GM20431 (cell line): Measurements from ENCODE around the gene SPC25.
"Not testable (repeated sequence)": the region's sequence is repeated elsewhere in the genome, so short reads cannot be mapped to it uniquely, and the experiment has no call there.

ENCODE experiments used
- in situ Hi-C: fragments of 300-500 bp; cut with MseI, MboI; formaldehyde crosslinking; loops from one replicate; pipeline ENCODE4 v1.15.0; 2020; ENCODE audit warnings: low sequenced_read_pairs; ENCODE audit not compliant: unreplicated experiment

The SPC25 gene

GRCh38 chr2:168890006-168890782 is at the start of gene SPC25:
TSS of gene SPC25 (minus strand) at chr2:168890430. CDS start at chr2:168889519, 911 bp downstream.
- in situ Hi-C loops = no loop called here

- in situ Hi-C loops = no loop called here
Observed at GRCh38 chr2:168939918-168940317, 49.7 kb upstream of the SPC25 start.

- in situ Hi-C loops = no loop called here
Observed at GRCh38 chr2:168939061-168939460, 48.8 kb upstream of the SPC25 start.

GRCh38 chr2:168935810-168936581 is 45.8 kb upstream of the SPC25 start:
- in situ Hi-C loops = no loop called here

- in situ Hi-C loops = no loop called here
Observed at GRCh38 chr2:168934826-168935225, 44.6 kb upstream of the SPC25 start.

GRCh38 chr2:168932174-168932573 is 41.9 kb upstream of the SPC25 start:
- in situ Hi-C loops = not testable (repeated sequence)

- in situ Hi-C loops = no loop called here
Observed at GRCh38 chr2:168930242-168930641, 40.0 kb upstream of the SPC25 start.

- in situ Hi-C loops = no loop called here
Observed at GRCh38 chr2:168929031-168929430, 38.8 kb upstream of the SPC25 start.

- in situ Hi-C loops = no loop called here
Observed at GRCh38 chr2:168928113-168928831, 38.0 kb upstream of the SPC25 start.

GRCh38 chr2:168926621-168927386 is 36.6 kb upstream of the SPC25 start:
- in situ Hi-C loops = no loop called here

GRCh38 chr2:168920504-168921157 is 30.4 kb upstream of the SPC25 start:
- in situ Hi-C loops = loop anchor here (25.0 kb wide), 1 partner anchor 583 kb away; no protein-coding TSS in a partner anchor

- in situ Hi-C loops = loop anchor here (25.0 kb wide), 1 partner anchor 579 kb away; no protein-coding TSS in a partner anchor
Observed at GRCh38 chr2:168916331-168916675, 26.1 kb upstream of the SPC25 start.

- in situ Hi-C loops = loop anchor here (25.0 kb wide), 1 partner anchor 578 kb away; no protein-coding TSS in a partner anchor
Observed at GRCh38 chr2:168915441-168916330, 25.5 kb upstream of the SPC25 start.

GRCh38 chr2:168913495-168913894 is 23.3 kb upstream of the SPC25 start:
- in situ Hi-C loops = loop anchor here (25.0 kb wide), 1 partner anchor 576 kb away; no protein-coding TSS in a partner anchor

- in situ Hi-C loops = loop anchor here (25.0 kb wide), 1 partner anchor 576 kb away; no protein-coding TSS in a partner anchor
Observed at GRCh38 chr2:168912901-168913369, 22.7 kb upstream of the SPC25 start.

GRCh38 chr2:168912466-168912865 is 22.2 kb upstream of the SPC25 start:
- in situ Hi-C loops = loop anchor here (25.0 kb wide), 1 partner anchor 575 kb away; no protein-coding TSS in a partner anchor

GRCh38 chr2:168910330-168910729 is 20.1 kb upstream of the SPC25 start:
- in situ Hi-C loops = loop anchor here (25.0 kb wide), 1 partner anchor 573 kb away; no protein-coding TSS in a partner anchor
